GM13976 (cell line): ENCODE data around the gene ETS1.

Experiments used
- DNase-seq: peaks from one replicate; pipeline ENCODE4 v3.0.0; 2012; ENCODE audit warnings: low spot score
- in situ Hi-C: fragments of 300-500 bp; cut with MboI; formaldehyde crosslinking; loops from one replicate; pipeline ENCODE4 v1.12.0; 2022; ENCODE audit warnings: low sequenced_read_pairs, mixed read lengths, inconsistent platforms; ENCODE audit not compliant: unreplicated experiment
- TF ChIP-seq, protein P1 (sequence below): IDR thresholded peaks from 2 replicates; pipeline ENCODE4 v1.5.1; 2012; ENCODE audit warnings: borderline replicate concordance, mild to moderate bottlenecking; ENCODE audit not compliant: insufficient read depth; ENCODE audit errors: extremely low read depth, missing control alignments, control extremely low read depth

The ETS1 gene

GRCh38 chr11:128553662-128554362 is 33.5 kb downstream of the ETS1 start:
- TF ChIP-seq, protein P1, sequence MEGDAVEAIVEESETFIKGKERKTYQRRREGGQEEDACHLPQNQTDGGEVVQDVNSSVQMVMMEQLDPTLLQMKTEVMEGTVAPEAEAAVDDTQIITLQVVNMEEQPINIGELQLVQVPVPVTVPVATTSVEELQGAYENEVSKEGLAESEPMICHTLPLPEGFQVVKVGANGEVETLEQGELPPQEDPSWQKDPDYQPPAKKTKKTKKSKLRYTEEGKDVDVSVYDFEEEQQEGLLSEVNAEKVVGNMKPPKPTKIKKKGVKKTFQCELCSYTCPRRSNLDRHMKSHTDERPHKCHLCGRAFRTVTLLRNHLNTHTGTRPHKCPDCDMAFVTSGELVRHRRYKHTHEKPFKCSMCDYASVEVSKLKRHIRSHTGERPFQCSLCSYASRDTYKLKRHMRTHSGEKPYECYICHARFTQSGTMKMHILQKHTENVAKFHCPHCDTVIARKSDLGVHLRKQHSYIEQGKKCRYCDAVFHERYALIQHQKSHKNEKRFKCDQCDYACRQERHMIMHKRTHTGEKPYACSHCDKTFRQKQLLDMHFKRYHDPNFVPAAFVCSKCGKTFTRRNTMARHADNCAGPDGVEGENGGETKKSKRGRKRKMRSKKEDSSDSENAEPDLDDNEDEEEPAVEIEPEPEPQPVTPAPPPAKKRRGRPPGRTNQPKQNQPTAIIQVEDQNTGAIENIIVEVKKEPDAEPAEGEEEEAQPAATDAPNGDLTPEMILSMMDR: peak; percentile 49
- in situ Hi-C loops: no loop called here
- DNase-seq: no peak

- DNase-seq: peak; percentile 78
- in situ Hi-C loops: no loop called here
- TF ChIP-seq, protein P1: no peak
These were observed 34.3 kb downstream of the ETS1 start for GRCh38 chr11:128552783-128553661.

GRCh38 chr11:128551611-128552335 is 35.6 kb downstream of the ETS1 start:
- TF ChIP-seq, protein P1: no peak
- DNase-seq: peak; percentile 50
- in situ Hi-C loops: no loop called here

GRCh38 chr11:128551058-128551457 is 36.3 kb downstream of the ETS1 start:
- TF ChIP-seq, protein P1: no peak
- in situ Hi-C loops: no loop called here
- DNase-seq: no peak

- in situ Hi-C loops: no loop called here
- DNase-seq: no peak
- TF ChIP-seq, protein P1: no peak
These were observed 37.0 kb downstream of the ETS1 start for GRCh38 chr11:128550261-128550821.

DNA sequence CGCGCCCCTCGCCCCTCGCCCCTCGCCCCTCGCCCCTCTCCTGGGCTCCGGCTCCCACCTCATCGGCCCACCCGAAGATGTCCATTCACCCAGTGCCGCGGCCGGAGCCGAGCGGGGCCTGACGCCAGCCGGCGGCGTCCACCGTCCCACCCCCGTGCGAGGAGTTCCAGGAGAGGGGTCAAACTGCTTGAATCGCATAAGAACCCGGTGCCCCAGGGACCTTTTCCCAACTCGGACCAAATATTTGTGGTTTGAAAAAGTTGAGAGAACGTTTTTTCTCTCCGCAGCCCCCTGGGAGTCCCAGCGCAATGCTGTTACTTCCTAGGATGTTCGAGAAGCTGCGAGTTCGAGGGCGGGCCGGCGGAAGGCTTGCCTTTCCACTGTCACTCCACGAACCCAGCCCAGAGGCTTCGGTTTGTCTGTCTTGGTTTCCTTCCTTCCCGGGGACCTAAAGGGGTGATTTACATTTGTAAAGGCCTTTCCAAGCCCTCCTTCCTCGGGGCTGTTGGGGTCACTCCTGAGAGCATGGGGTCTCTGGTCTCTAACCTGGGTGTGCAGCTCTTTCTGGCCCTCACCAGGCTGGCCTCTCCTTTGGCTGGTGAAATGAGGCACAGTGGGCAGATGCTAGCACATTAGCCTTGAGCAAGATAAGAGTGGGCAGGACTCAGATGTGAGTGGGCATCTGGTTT is 38.0 kb downstream of the ETS1 start:
- TF ChIP-seq, protein P1: no peak
- in situ Hi-C loops: no loop called here

More for the DNA sequence above, 38.0 kb downstream of the ETS1 start:
- no peak for DNase-seq
